SU-DHL-6 (cell line): ENCODE data around the gene ST3GAL3.

Experiments used
- H2AFZ ChIP-seq: fragments of 200-600 bp; sonication (generic); 2 replicates; pipeline ENCODE4 v1.6.1; 2014; ENCODE audit warnings: low read depth, mild to moderate bottlenecking, moderate library complexity, mixed read lengths, antibody characterized with exemption, low read length; ENCODE audit not compliant: severe bottlenecking
- H3F3A ChIP-seq: fragments of 200-600 bp; shearing (Covaris generic); 2 replicates; pipeline ENCODE4 v1.6.0; 2016; ENCODE audit warnings: antibody characterized with exemption, mild to moderate bottlenecking; ENCODE audit not compliant: insufficient read depth
- H3K27ac ChIP-seq: fragments of 200-600 bp; sonication (generic); 2 replicates; pipeline ENCODE4 v1.5.1; 2016; ENCODE audit warnings: low read depth, mild to moderate bottlenecking, low read length, moderate library complexity, mixed read lengths
- H3K27me3 ChIP-seq: fragments of 200-600 bp; sonication (generic), shearing (Covaris generic); 2 replicates; pipeline ENCODE4 v1.6.0; 2014; ENCODE audit warnings: mild to moderate bottlenecking, low read length
- H3K36me3 ChIP-seq: fragments of 200-600 bp; sonication (generic); 2 replicates; pipeline ENCODE4 v1.6.1; 2014; ENCODE audit warnings: mild to moderate bottlenecking, low read length, mixed read lengths
- H3K4me2 ChIP-seq: fragments of 300-600, 200-600 bp; shearing (Covaris generic), sonication (generic); 2 replicates; pipeline ENCODE4 v1.6.0; 2014; ENCODE audit warnings: low read length, low read depth, mild to moderate bottlenecking; ENCODE audit not compliant: poor library complexity, severe bottlenecking
- H3K4me3 ChIP-seq: fragments of 200-600 bp; sonication (generic); 2 replicates; pipeline ENCODE4 v1.5.1; 2014; ENCODE audit warnings: antibody characterized with exemption, low read length, mild to moderate bottlenecking, mixed read lengths; ENCODE audit not compliant: insufficient read depth, poor library complexity, severe bottlenecking
- H3K79me2 ChIP-seq: fragments of 200-600 bp; sonication (generic); 2 replicates; pipeline ENCODE4 v1.6.1; 2014; ENCODE audit warnings: mild to moderate bottlenecking, low read length, moderate library complexity; ENCODE audit not compliant: insufficient read depth
- H3K9ac ChIP-seq: fragments of 200-600 bp; sonication (generic); 2 replicates; pipeline ENCODE4 v1.7.0; 2014; ENCODE audit warnings: mild to moderate bottlenecking, low read length
- H3K9me2 ChIP-seq: fragments of 200-600 bp; sonication (generic); replicated peaks from 2 replicates; pipeline ENCODE4 v1.6.1; 2014; ENCODE audit warnings: low read length; ENCODE audit not compliant: insufficient read depth
- H3K9me3 ChIP-seq: fragments of 200-600 bp; sonication (generic); 2 replicates; pipeline ENCODE4 v1.6.1; 2014; ENCODE audit warnings: low read length, mixed read lengths; ENCODE audit not compliant: insufficient read depth
- H4K20me1 ChIP-seq: fragments of 200-600 bp; sonication (generic); 2 replicates; pipeline ENCODE4 v1.6.1; 2014; ENCODE audit warnings: low read depth, mild to moderate bottlenecking, antibody characterized with exemption, low read length, moderate library complexity, mixed read lengths
- CTCF ChIP-seq: fragments of 200-600 bp; sonication (generic); IDR thresholded peaks from one replicate; pipeline ENCODE4 v1.5.1; 2017; ENCODE audit warnings: antibody characterized with exemption, mild to moderate bottlenecking, low read length, moderate library complexity; ENCODE audit not compliant: insufficient read depth, poor library complexity, severe bottlenecking
- EZH2phosphoT487 ChIP-seq: fragments of 200-600 bp; sonication (generic), shearing (Covaris generic); conservative IDR thresholded peaks from 2 replicates; pipeline ENCODE4 v1.6.1; 2018; ENCODE audit warnings: mild to moderate bottlenecking, antibody characterized with exemption, low read length, moderate library complexity, mixed read lengths

ST3GAL3 gene

GRCh38 chr1:43977376-43978263, 270.3 kb downstream of the ST3GAL3 start:
- Histone ChIP-seq H3K79me2 (peaks cover 35% of the 10 kb centered on the region), H3K36me3 (no peaks in the 10 kb centered on the region), H3K4me2 (peak overlapping the region; percentile 72), H3K27ac (peak overlapping the region; percentile 74; the same call in 1 of the 2 replicates), H3K9ac (peak overlapping the region; percentile 99), H3K9me3 (no peaks in the 10 kb centered on the region), H3K4me3 (no peak overlapping the region), H3K27me3 (no peaks in the 10 kb centered on the region), H3F3A (peaks cover 41% of the 10 kb centered on the region), H4K20me1 (no peaks in the 10 kb centered on the region), H3K9me2 (no peaks in the 10 kb centered on the region), H2AFZ (no peak overlapping the region)
- TF ChIP-seq EZH2phosphoT487 = no peak
- TF ChIP-seq CTCF = no peak

DNA sequence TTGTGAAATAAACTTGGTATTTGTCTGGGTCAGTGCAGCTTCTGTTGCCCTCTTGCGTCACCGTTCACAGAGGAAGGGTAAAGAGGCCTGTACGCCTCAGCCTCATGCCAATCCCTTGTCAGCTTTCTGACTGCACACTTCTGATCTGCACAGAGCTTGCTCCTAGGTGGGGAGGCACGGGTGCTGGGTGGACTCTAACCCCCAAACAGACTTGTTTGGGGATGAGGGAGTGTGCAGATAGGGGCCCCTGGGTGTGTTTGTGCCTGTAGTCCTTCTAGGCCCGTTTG, 270.9 kb downstream of the ST3GAL3 start:
- no peaks in the 10 kb centered on the region for H3K36me3 ChIP-seq
- peak overlapping the region; percentile 99 for H3K9ac ChIP-seq
- no peaks in the 10 kb centered on the region for H4K20me1 ChIP-seq
- TF ChIP-seq CTCF (no peak), EZH2phosphoT487 (no peak)
- peaks cover 35% of the 10 kb centered on the region for H3K79me2 ChIP-seq
- H2AFZ ChIP-seq = no peak overlapping the region
- H3K9me3 ChIP-seq = no peaks in the 10 kb centered on the region
- H3K27ac ChIP-seq = peak overlapping the region; percentile 74
- H3F3A ChIP-seq = peaks cover 39% of the 10 kb centered on the region
- H3K4me3 ChIP-seq = peak overlapping the region; percentile 80
- H3K9me2 ChIP-seq = no peaks in the 10 kb centered on the region
- H3K27me3 ChIP-seq = no peaks in the 10 kb centered on the region
- peak overlapping the region; percentile 72 for H3K4me2 ChIP-seq

GRCh38 chr1:43978551-43979260, 271.4 kb downstream of the ST3GAL3 start, which contains the start of gene B4GALT2:
B4GALT2 (plus strand) TSS chr1:43979210; CDS start chr1:43981161, 1,951 bp downstream.
- Histone ChIP-seq H2AFZ (no peak within 1 kb of the TSS), H3K9me3 (no peaks in the 10 kb centered on the region), H3K27me3 (no peaks in the 10 kb centered on the region), H3K4me3 (peak within 1 kb of the TSS; percentile 80), H3K9me2 (no peaks in the 10 kb centered on the region), H3K79me2 (peaks cover 35% of the 10 kb centered on the region), H3K36me3 (no peaks in the 10 kb centered on the region), H3K4me2 (peak within 1 kb of the TSS; percentile 72), H3F3A (peaks cover 34% of the 10 kb centered on the region), H3K27ac (peak within 1 kb of the TSS; percentile 74), H4K20me1 (no peaks in the 10 kb centered on the region), H3K9ac (peak within 1 kb of the TSS; percentile 99)
- no peak for TF ChIP-seq EZH2phosphoT487
- no peak for TF ChIP-seq CTCF
